Measurements from ENCODE around the gene KATNAL2.

The KATNAL2 gene, protein sequence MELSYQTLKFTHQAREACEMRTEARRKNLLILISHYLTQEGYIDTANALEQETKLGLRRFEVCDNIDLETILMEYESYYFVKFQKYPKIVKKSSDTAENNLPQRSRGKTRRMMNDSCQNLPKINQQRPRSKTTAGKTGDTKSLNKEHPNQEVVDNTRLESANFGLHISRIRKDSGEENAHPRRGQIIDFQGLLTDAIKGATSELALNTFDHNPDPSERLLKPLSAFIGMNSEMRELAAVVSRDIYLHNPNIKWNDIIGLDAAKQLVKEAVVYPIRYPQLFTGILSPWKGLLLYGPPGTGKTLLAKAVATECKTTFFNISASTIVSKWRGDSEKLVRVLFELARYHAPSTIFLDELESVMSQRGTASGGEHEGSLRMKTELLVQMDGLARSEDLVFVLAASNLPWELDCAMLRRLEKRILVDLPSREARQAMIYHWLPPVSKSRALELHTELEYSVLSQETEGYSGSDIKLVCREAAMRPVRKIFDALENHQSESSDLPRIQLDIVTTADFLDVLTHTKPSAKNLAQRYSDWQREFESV
- total RNA-seq = 0.26 to 3.4 (median 1.1) reads per million in 9 experiments

DNA sequence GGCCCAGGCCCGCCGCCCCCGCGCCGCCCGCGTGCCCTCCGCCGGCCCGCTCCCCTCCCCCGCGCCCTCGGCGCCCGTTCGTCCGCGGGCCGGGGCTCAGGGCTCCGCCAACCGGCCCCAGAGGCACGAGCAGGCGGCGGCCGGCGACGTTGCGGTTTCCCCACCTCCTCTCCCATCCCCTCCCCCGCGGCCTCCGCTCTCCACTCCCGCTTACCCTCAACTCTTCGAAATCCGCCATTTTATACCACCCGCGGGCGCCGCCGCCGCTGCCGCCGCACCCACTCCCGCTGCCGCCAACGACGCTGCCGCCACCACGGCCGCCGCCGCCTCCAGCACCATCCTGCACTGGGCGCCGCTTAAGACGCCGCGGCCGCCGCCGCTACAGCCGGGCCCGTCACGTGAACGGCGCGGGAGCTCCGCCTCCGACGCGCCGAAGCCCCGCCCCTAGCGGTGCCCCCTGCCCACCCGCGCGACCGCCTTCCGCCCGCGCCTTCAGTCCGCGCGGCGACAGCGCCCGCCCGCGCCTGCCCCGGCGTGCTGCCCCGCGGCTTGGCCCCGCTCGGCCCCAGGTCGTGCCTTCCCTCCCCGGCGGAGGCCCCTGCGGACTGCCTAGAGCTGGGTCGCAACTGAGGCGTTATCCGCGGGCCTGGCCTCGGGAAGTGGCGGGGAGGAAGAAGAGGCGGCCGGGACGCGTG, at the start of gene KATNAL2, which contains the start of gene PIAS2:
Gene KATNAL2, plus strand, starts transcription at position 495 of the 695 bp plus-strand sequence. CDS start 29,271 bp downstream, outside the sequence.
Gene PIAS2, minus strand, starts transcription at position 400 of the 695 bp plus-strand sequence. Its CDS starts 162 bp downstream, at position 238.
- DNase-seq (peak; percentile 58 to 69 (median 60)), ATAC-seq (replicated peaks) (peak; percentile 83)
- Mint-ChIP-seq H3K36me3 (ENCODE audit: insufficient read depth) (peaks cover 3% of the 10 kb centered on the region), H3K27me3 (no peaks in the 10 kb centered on the region), H3K9me3 (no peaks in the 10 kb centered on the region), H3K27ac (peak within 1 kb of the TSS; percentile 85 to 92), H3K4me3 (peak within 1 kb of the TSS; percentile 83 to 84), H3K4me1 (ENCODE audit: low read depth in 2 of 2) (peaks cover 29 to 42% of the 10 kb centered on the region in 2 donors)

DNA sequence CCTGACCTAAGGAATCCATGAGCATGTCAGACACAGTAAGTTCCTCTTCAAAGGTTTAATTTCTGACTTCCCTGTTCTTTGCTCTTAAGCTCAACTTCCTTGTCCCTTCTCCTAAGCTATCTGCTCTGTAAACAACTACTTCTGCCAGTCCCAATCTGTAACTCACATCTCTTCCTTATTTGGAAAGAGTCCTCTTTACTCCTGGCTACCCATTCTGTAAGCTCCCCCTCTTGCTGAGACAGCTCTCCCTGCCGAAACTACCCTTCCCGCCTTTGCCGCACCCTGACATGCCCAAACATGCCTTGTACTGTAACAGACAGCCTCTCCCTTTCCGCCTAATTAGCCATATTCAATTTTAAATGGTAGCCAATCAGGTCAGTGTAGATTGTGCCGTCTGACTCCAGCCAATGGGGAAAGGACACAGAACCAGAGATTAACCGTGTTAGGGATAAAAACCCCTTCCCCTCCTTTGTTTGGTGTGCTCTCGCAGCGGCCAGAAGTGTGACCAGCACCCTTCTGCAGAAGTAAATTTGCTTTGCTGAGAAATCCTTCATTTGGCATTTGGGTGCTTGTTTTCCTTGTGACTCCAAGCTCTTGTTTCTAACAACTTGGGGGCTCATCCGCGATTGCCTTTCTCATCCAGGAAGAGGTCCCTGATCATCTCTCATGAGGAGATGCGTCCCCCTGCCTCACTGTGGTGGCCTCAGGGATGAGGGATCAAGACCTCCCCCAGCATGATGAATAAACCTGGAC, 49.1 kb upstream of the KATNAL2 start:
- H3K27ac Mint-ChIP-seq = peak overlapping the region in 1 of 2 donors; percentile 70
- H3K4me3 Mint-ChIP-seq = no peak overlapping the region
- peaks cover 12 to 13% of the 10 kb centered on the region in 2 donors for H3K9me3 Mint-ChIP-seq
- H3K4me1 Mint-ChIP-seq (ENCODE audit: low read depth in 2 of 2) = peaks cover 7 to 32% of the 10 kb centered on the region in 2 donors
- H3K36me3 Mint-ChIP-seq (ENCODE audit: insufficient read depth) = peaks cover 2% of the 10 kb centered on the region
- DNase-seq (no peak), ATAC-seq (replicated peaks) (no peak)
- H3K27me3 Mint-ChIP-seq = no peaks in the 10 kb centered on the region

DNA sequence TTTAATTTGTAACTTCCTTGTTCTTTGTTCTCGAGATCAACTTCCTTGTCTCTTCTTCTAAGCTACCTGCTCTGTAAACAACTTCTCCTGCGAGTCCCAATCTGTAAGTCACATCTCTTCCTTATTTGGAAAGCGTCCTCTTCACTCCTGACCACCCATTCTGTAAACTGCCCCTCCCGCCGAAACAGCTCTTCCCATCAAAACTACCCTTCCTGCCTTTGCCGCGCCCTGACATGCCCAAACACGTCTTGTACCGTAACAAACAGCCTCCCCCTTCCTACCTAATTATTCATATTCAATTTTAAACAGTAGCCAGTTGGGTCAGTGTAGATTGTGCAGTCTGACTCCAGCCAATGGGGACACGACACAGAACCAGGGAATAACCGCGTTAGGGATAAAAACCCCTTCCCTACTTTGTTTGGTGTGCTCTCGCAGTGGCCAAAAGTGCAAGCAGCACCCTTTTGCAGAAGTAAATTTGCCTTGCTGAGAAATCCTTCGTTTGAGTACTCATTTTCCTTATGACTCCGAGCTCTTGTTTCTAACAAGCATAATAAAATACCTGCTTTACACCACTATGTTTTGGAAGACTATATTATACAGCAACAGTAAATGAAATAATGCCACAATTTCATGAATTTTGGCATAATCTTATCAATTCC, 39.9 kb upstream of the KATNAL2 start:
- Mint-ChIP-seq H3K27ac (no peak overlapping the region), H3K36me3 (ENCODE audit: insufficient read depth) (peaks cover 10% of the 10 kb centered on the region), H3K27me3 (no peaks in the 10 kb centered on the region), H3K9me3 (peaks cover 6 to 9% of the 10 kb centered on the region in 2 donors), H3K4me3 (no peak overlapping the region), H3K4me1 (ENCODE audit: low read depth in 2 of 2) (peaks cover 2 to 14% of the 10 kb centered on the region in 2 donors)
- ATAC-seq (replicated peaks) (no peak), DNase-seq (no peak)

DNA sequence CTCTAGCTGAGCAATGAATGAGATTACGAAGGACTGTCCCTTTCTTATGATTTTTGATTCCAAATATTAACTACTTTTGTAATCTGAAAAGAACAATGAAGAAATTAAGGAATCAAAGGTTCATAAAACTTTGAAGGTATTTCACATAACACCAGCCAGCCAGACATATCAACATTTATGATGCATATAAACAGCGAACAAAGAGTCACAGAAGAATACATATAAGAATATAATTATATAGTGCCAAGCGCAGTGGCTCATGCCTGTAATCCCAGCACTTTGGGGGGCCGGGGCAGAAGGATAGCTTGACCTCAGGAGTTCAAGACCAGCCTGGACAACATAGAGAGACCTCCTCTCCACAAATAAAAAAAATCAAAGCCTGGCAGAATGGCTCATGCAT, 34.2 kb upstream of the KATNAL2 start:
- Mint-ChIP-seq H3K4me1 (ENCODE audit: low read depth in 2 of 2) (peaks cover 3% of the 10 kb centered on the region in 2 donors), H3K27me3 (no peaks in the 10 kb centered on the region), H3K9me3 (no peaks in the 10 kb centered on the region), H3K4me3 (no peak overlapping the region), H3K27ac (no peak overlapping the region), H3K36me3 (ENCODE audit: insufficient read depth) (peaks cover 7% of the 10 kb centered on the region)
- DNase-seq (no peak), ATAC-seq (replicated peaks) (no peak)

DNA sequence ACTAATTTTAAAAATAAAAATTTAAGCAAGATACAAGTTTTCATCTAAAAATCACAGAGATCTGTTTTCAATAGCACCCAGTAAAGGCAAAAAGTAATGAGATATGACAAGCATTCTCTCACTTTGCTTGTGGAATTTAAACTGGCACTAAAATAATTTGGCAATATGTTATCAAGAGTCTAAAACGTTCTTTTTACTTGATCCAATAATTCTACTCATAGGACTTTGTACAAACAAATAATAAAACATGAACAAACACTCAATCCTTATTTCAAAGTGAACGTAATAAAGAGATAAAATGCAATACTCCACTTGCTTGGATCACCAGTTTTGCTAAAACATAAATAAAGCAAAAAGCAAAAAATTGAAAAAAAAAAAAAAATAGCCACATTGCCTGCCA, 30.5 kb upstream of the KATNAL2 start:
- Mint-ChIP-seq H3K9me3 (no peaks in the 10 kb centered on the region), H3K36me3 (ENCODE audit: insufficient read depth) (peaks cover 19% of the 10 kb centered on the region)
- ATAC-seq (replicated peaks) = no peak

DNA sequence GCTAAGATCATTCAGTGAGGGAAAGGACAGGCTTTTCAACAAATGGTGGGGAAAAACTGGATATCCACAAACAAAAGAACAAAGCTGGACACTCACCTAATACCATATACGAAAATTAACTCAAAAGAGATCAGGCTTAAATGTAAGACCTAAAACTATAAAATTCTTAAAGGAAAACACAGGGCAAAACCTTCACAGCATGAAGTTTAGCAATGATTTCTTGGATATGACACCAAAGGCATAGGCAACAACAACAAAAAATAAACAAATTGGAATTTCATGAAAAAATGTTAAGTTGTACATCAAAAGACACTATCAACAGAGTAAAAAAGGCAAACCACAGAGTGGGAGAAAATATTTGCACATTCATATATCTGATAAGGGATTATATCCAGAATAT, 28.4 kb upstream of the KATNAL2 start:
- Mint-ChIP-seq H3K36me3 (ENCODE audit: insufficient read depth) (peaks cover 19% of the 10 kb centered on the region), H3K27ac (no peak overlapping the region)

More for the DNA sequence above, 30.5 kb upstream of the KATNAL2 start:
- Mint-ChIP-seq H3K4me3 (no peak overlapping the region), H3K27me3 (no peaks in the 10 kb centered on the region), H3K27ac (no peak overlapping the region), H3K4me1 (ENCODE audit: low read depth in 2 of 2) (peaks cover 16 to 20% of the 10 kb centered on the region in 2 donors)
- DNase-seq = no peak

DNA sequence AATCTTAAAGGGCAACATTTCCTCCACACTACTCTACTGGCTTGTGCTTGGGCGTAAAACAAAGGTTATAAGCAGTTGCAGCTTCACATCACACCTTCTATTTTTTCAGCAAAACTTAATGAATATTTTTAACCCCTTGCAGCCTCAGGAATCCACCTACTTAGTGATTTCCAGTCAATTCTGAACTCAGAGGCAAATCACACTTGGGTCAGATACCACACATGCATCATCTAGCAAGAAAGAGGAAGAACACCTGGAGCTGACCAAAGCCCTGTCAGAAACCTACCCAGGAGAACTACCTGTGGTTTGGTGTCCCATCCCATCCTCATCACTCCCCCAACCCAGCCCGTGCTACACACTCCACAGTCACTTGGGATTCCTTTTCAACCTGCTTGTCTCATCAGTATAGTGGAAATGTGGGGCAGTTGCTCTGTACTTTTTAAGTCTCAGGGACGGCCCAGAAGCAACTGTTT, 25.6 kb upstream of the KATNAL2 start:
- Mint-ChIP-seq H3K27me3 (no peaks in the 10 kb centered on the region), H3K4me3 (no peak overlapping the region), H3K27ac (peak overlapping the region in 1 of 2 donors; percentile 22), H3K36me3 (ENCODE audit: insufficient read depth) (peaks cover 27% of the 10 kb centered on the region), H3K4me1 (ENCODE audit: low read depth in 2 of 2) (peaks cover 28 to 42% of the 10 kb centered on the region in 2 donors), H3K9me3 (no peaks in the 10 kb centered on the region)
- ATAC-seq (replicated peaks) (no peak), DNase-seq (no peak)

More for the DNA sequence above, 28.4 kb upstream of the KATNAL2 start:
- ATAC-seq (replicated peaks) = no peak
- H3K9me3 Mint-ChIP-seq = no peaks in the 10 kb centered on the region
- no peak overlapping the region for H3K4me3 Mint-ChIP-seq
- H3K27me3 Mint-ChIP-seq = no peaks in the 10 kb centered on the region
- peaks cover 22 to 37% of the 10 kb centered on the region in 2 donors for H3K4me1 Mint-ChIP-seq (ENCODE audit: low read depth in 2 of 2)
- DNase-seq = no peak

DNA sequence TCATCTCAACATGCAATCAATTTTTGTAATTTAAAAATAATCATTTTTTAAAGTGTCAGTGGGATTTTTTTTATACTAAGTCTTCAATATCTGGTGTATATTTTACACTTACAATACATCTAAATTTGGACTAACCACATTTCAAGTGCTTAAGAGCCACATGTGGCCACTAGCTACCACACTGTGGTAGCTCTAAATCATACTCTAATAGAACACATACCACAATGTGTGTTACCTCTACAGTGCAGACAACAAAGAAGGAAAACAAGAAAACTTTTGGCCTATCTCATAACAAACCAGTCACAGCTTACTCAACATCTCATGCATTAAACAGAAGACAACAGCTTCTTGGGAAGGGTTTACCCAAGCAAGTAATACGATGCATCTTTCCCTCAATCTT, 24.6 kb upstream of the KATNAL2 start:
- ATAC-seq (replicated peaks) (peak; percentile 26), DNase-seq (no peak)
- peaks cover 28 to 42% of the 10 kb centered on the region in 2 donors for H3K4me1 Mint-ChIP-seq (ENCODE audit: low read depth in 2 of 2)
- H3K36me3 Mint-ChIP-seq (ENCODE audit: insufficient read depth) = peaks cover 28% of the 10 kb centered on the region
- H3K27ac Mint-ChIP-seq = peak overlapping the region in 1 of 2 donors; percentile 80
- H3K9me3 Mint-ChIP-seq = no peaks in the 10 kb centered on the region
- H3K27me3 Mint-ChIP-seq = no peaks in the 10 kb centered on the region
- H3K4me3 Mint-ChIP-seq = no peak overlapping the region

DNA sequence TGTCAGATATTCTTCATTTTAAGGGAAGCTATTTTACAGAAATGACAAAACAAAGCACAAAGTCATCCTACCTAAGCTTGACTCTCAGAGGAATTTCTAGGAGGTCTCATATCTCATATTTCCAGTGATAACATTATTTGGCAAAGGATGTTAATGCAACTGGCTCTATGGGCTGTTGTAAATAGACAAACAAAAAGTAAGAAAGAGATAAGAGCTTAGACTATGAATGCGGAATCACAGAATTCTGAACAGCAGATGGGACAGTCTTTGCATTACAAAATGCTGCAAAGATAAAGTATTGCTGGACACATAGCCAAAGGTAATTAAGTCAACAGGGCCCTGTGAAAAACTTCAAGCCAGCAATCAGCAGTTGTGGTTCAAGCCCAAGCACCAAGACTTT, 24.0 kb upstream of the KATNAL2 start:
- ATAC-seq (replicated peaks) = no peak
- H3K9me3 Mint-ChIP-seq = no peaks in the 10 kb centered on the region
- DNase-seq = no peak
- H3K27me3 Mint-ChIP-seq = no peaks in the 10 kb centered on the region
- no peak overlapping the region for H3K4me3 Mint-ChIP-seq
- peaks cover 33% of the 10 kb centered on the region for H3K36me3 Mint-ChIP-seq (ENCODE audit: insufficient read depth)
- H3K27ac Mint-ChIP-seq = peak overlapping the region in 1 of 2 donors; percentile 80
- peaks cover 28 to 42% of the 10 kb centered on the region in 2 donors for H3K4me1 Mint-ChIP-seq (ENCODE audit: low read depth in 2 of 2)

DNA sequence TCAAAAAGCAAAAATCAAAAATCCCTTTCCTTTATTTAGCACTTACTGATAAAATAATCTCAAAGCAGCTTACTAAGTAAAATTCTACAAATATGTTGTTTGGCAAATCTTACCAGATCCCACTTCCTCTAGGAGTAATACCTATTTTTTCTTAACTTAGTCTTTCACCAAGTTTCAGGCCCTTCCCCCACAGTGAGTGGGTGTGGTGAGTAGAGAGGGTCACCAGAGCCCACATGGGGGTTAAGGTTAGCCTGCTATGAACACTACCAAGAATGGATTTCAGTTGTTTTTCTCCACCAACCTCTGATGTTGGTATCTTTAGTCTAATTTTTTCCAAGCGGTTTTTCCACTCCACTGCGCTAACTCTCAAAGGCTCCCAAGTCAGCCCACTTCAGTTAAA, 23.3 kb upstream of the KATNAL2 start:
- Mint-ChIP-seq H3K4me3 (no peak overlapping the region), H3K27ac (peak overlapping the region in 1 of 2 donors; percentile 80), H3K4me1 (ENCODE audit: low read depth in 2 of 2) (peaks cover 25 to 38% of the 10 kb centered on the region in 2 donors), H3K36me3 (ENCODE audit: insufficient read depth) (peaks cover 35% of the 10 kb centered on the region), H3K27me3 (no peaks in the 10 kb centered on the region), H3K9me3 (no peaks in the 10 kb centered on the region)
- DNase-seq (no peak), ATAC-seq (replicated peaks) (no peak)

DNA sequence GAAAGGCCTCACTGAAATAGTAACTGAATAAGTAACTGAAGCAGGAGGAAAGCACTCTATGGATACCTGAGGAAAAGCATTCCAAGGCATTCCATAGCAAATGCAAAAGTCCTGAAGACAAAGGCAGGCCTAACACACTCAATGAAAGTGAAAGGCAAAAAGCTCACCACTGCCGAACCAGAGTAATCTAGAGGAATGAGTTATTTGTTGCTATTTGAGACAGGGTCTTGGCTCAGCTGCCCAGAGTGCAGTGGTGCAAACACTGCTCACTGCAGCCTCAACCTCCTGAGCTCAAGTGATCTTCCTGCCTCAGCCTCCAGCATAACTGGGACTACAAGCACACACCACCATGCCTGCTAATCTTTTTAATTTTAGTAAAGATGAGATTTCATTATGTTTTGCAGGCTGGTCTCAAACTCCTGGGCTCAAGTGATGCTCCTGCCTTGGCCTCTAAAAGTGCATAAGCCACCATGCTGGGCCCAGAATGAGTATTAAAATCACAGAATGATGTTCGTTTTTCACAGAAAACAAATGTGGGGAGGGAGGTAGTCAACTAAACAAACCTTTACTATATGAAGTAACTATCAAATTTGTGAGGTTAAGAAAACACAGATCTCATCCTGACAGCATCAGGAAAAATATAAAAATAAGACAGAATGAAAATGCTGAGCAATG, 18.0 kb upstream of the KATNAL2 start:
- Mint-ChIP-seq H3K4me3 (no peak overlapping the region), H3K27ac (no peak overlapping the region), H3K36me3 (ENCODE audit: insufficient read depth) (peaks cover 28% of the 10 kb centered on the region), H3K9me3 (no peaks in the 10 kb centered on the region), H3K4me1 (ENCODE audit: low read depth in 2 of 2) (peaks cover 4 to 21% of the 10 kb centered on the region in 2 donors), H3K27me3 (no peaks in the 10 kb centered on the region)
- ATAC-seq (replicated peaks) (no peak), DNase-seq (no peak)

DNA sequence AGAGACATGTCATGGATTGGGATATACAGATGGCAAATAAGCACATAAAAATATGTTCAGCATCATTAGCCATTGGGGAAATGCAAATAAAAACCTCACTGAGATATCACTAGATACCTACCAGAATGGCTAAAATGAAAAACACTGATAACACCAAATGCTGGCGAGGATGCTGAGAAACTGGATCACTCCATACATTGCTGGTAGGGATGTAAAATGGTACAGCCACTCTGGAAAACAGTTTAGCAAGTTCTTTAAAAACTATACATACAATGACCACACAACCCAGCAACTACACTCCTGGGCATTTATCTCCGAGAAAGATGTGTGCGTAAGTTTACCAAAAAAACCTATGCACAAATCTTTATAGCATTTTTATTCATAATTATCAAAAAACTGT, 14.0 kb upstream of the KATNAL2 start:
- no peak overlapping the region for H3K4me3 Mint-ChIP-seq
- DNase-seq (no peak), ATAC-seq (replicated peaks) (no peak)
- H3K4me1 Mint-ChIP-seq (ENCODE audit: low read depth in 2 of 2) = peaks cover 3 to 32% of the 10 kb centered on the region in 2 donors
- no peaks in the 10 kb centered on the region for H3K9me3 Mint-ChIP-seq
- peaks cover 15% of the 10 kb centered on the region for H3K36me3 Mint-ChIP-seq (ENCODE audit: insufficient read depth)
- no peaks in the 10 kb centered on the region for H3K27me3 Mint-ChIP-seq
- H3K27ac Mint-ChIP-seq = peak overlapping the region in 1 of 2 donors; percentile 69

All from effector memory CD8-positive, alpha-beta T cell (primary cell).